Fibroblast of pulmonary artery (primary cell): ENCODE results near the gene FRA10AC1.

Experiments
- DNase-seq: peaks from one replicate; pipeline ENCODE4 v3.0.0-alpha.2; 2010; ENCODE audit warnings: low read depth
- H3K4me3 ChIP-seq: replicated peaks from 2 replicates; pipeline ENCODE4 v1.5.1; 2011; ENCODE audit warnings: low read depth, mild to moderate bottlenecking, control low read depth, low read length, moderate library complexity
- CTCF ChIP-seq: IDR thresholded peaks from 2 replicates; pipeline ENCODE4 v1.5.1; 2011; ENCODE audit warnings: mild to moderate bottlenecking, control low read depth, low read length, inconsistent platforms; ENCODE audit errors: missing control alignments

Gene FRA10AC1

GRCh38 chr10:93620925-93621324 is 81.5 kb downstream of the FRA10AC1 start:
- DNase-seq, result no peak
- TF ChIP-seq CTCF, result no peak
- no peak overlapping the region for H3K4me3 ChIP-seq
